Adrenal gland (tissue), 12 donors: Measurements from ENCODE around the gene RILP. TPM values are rescaled to one million over a fixed set of nuclear protein-coding genes. Genes with fewer than 3 reads are reported as not detected.

Experiments
- DNase-seq, 7 donors: peaks; one replicate each; pipeline ENCODE4 v3.0.0-alpha.2; 2019 to 2020
- H3K27ac ChIP-seq, 5 donors: fragments of 200-600 bp; sonication (generic) in 4 of 5; 1 replicate in 3 of 5; 2 replicates in 2 of 5; pipeline versions ENCODE4 v1.5.1 to v1.8.0; 2016 to 2020; ENCODE audit warnings: mild to moderate bottlenecking in 1 of 5
- H3K27me3 ChIP-seq: fragments of 200-600 bp; 2 replicates; pipeline ENCODE4 v1.8.0; 2021
- H3K36me3 ChIP-seq, 2 donors: fragments of 200-600 bp; replicated peaks in 1 of 2; 1 replicate in 1 of 2; 2 replicates in 1 of 2; pipeline versions ENCODE4 v1.5.1 to v1.8.0; 2018 to 2022
- H3K4me1 ChIP-seq, 2 donors: fragments of 200-600 bp; replicated peaks in 1 of 2; 1 replicate in 1 of 2; 2 replicates in 1 of 2; pipeline versions ENCODE4 v1.5.1 to v1.8.0; 2018 to 2021
- H3K4me3 ChIP-seq, 4 donors: fragments of 200-600 bp; sonication (generic) in 3 of 4; one replicate each; pipeline ENCODE4 v1.5.1; 2016 to 2018
- H3K9me3 ChIP-seq, 3 donors: fragments of 200-600 bp; sonication (generic) in 1 of 3; replicated peaks in 1 of 3; 1 replicate in 2 of 3; 2 replicates in 1 of 3; pipeline versions ENCODE4 v1.5.1 to v1.8.0; 2016 to 2021
- POLR2A ChIP-seq, 2 donors: fragments of 450-650 bp; IDR thresholded peaks; one replicate each; pipeline ENCODE4 v1.6.1; 2017; ENCODE audit warnings: antibody characterized with exemption in 2 of 2, mild to moderate bottlenecking in 2 of 2, moderate library complexity in 1 of 2
- WGBS, 4 donors: extraction: QIAGEN DNeasy Blood & Tissue Kit in 2 of 4; methylation state at CpG; one replicate each; pipeline versions ENCODE4 v1.1.5 to v1.1.7; 2013 to 2017; 5-methylcytosine and 5-hydroxymethylcytosine counted together
- intact Hi-C, 2 donors: fragments of 100-400 bp; cut with DNase I; formaldehyde crosslinking; loops; one replicate each; pipeline versions ENCODE4 v1.14.1 to v1.15.0; 2022 to 2023
- polyA plus RNA-seq, 3 donors: library from polyadenylated mRNA; stranded (reverse); fragments of 200-250 nt in 2 of 3; fragments of 350-450 nt in 1 of 3; fragmentation: Illumina TruSeq in 1 of 3; extraction: RNeasy Lipid Tissue Mini Kit (QIAGEN cat#74804) in 1 of 3; gene quantifications; one replicate each; pipeline ENCODE4 v1.2.3, GENCODE V29; 2013 to 2014
- total RNA-seq, 9 donors: library from RNA; depleted of rRNA in 4 of 9; stranded (reverse); fragments of >200 nt in 4 of 9; fragments of 120-200 nt in 1 of 9; fragmentation: NEBNext Ultra II Directional in 1 of 9; extraction: Animal tissue kit (Norgen Biotek cat#: 25700) in 1 of 9; gene quantifications; one replicate each; pipeline versions ENCODE4 v1.1.0 to v1.2.4, GENCODE V29; 2013 to 2023
- TF ChIP-seq, protein P1 (sequence below), 6 experiments: fragments of 450-650 bp in 4 of 6; fragments of 200-600 bp in 2 of 6; sonication (generic) in 1 of 6; IDR thresholded peaks; 1 replicate in 5 of 6; 2 replicates in 1 of 6; pipeline versions ENCODE4 v1.5.1 to v1.8.0; 2016 to 2021; ENCODE audit warnings: antibody characterized with exemption in 6 of 6, mild to moderate bottlenecking in 2 of 6, moderate library complexity in 1 of 6
- donor health status: healthy with polysubstance abuse.
- donor health status: Bipolar disorder and iron deficiency.
- donor health status: DM: yes; HTN: yes; CAD: no.
- donor health status: DM: no; HTN: no; CAD: no.
- donor health status: DM: no; HTN: no; CAD: no.
- donor health status: DM: yes; HTN: yes; CAD: no.

RILP gene
- total and polyA plus RNA-seq, 12 donors, result 13.8 to 78.3 (median 39.2) TPM

DNA sequence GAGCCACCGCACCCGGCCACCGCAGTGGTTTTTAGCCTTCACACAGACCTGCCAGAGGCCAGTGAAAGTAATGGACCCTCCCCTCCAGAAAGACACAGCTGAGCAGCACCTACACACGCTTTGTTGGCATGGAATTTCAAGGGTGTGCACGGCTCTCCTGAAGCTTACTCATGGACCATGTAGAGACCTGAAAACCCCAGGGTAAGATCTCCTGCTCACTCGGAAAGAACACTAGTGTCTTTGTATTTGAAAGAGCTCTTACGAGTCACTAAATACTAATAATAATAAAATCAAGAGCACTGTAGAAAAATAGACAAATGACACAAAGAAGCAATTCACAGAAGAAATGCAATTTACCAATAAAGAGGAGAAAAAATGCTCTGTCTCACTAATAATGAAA, 41.0 kb downstream of the RILP start:
- H3K4me1 ChIP-seq, result peaks cover 0 to 14% of the 10 kb centered on the region in 2 donors
- peaks cover 0 to 6% of the 10 kb centered on the region in 2 donors for H3K36me3 ChIP-seq
- WGBS, 4 donors, result 92 to 96% (median 93%) methylated on average over 7 of the region's 7 CpGs
- H3K27ac ChIP-seq, result peak overlapping the region in 1 of 5 donors; percentile 87
- H3K9me3 ChIP-seq, result no peaks in the 10 kb centered on the region
- H3K27me3 ChIP-seq, result no peaks in the 10 kb centered on the region
- intact Hi-C loops, result no loop called here
- TF ChIP-seq POLR2A (IDR thresholded peaks at IDR 0.05), result no peak
- TF ChIP-seq, protein P1, sequence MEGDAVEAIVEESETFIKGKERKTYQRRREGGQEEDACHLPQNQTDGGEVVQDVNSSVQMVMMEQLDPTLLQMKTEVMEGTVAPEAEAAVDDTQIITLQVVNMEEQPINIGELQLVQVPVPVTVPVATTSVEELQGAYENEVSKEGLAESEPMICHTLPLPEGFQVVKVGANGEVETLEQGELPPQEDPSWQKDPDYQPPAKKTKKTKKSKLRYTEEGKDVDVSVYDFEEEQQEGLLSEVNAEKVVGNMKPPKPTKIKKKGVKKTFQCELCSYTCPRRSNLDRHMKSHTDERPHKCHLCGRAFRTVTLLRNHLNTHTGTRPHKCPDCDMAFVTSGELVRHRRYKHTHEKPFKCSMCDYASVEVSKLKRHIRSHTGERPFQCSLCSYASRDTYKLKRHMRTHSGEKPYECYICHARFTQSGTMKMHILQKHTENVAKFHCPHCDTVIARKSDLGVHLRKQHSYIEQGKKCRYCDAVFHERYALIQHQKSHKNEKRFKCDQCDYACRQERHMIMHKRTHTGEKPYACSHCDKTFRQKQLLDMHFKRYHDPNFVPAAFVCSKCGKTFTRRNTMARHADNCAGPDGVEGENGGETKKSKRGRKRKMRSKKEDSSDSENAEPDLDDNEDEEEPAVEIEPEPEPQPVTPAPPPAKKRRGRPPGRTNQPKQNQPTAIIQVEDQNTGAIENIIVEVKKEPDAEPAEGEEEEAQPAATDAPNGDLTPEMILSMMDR (IDR thresholded peaks at IDR 0.05), result no peak
- DNase-seq, result no peak
- H3K4me3 ChIP-seq, result no peak overlapping the region

DNA sequence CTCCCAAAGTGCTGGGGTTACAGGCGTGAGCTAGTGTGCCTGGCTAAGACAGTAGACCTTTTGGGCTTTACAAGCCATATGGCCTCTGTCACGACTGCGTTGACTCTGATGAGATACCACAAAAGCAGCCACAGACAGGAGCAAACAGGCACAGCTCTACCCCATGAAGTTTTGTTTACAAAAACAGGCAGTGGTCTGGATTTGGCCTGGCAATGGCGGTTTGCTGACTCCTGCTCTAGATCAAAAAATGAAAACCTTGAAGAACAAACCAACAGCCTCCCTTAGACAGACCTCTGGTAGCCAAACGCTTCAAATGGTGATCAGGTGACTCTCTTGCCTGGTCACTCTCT, 41.7 kb downstream of the RILP start:
- Histone ChIP-seq H3K4me1 (peaks cover 0 to 14% of the 10 kb centered on the region in 2 donors), H3K9me3 (no peaks in the 10 kb centered on the region), H3K36me3 (peaks cover 0 to 6% of the 10 kb centered on the region in 2 donors), H3K27me3 (no peaks in the 10 kb centered on the region), H3K27ac (peak overlapping the region in 4 of 5 donors; percentile 19 to 87 (median 58)), H3K4me3 (no peak overlapping the region)
- no peak for DNase-seq
- intact Hi-C loops, result no loop called here
- no peak for TF ChIP-seq POLR2A (IDR thresholded peaks at IDR 0.05)
- TF ChIP-seq, protein P1 (IDR thresholded peaks at IDR 0.05), result no peak
- 81 to 95% (median 87%) methylated on average over 5 of the region's 5 CpGs for WGBS, 4 donors

DNA sequence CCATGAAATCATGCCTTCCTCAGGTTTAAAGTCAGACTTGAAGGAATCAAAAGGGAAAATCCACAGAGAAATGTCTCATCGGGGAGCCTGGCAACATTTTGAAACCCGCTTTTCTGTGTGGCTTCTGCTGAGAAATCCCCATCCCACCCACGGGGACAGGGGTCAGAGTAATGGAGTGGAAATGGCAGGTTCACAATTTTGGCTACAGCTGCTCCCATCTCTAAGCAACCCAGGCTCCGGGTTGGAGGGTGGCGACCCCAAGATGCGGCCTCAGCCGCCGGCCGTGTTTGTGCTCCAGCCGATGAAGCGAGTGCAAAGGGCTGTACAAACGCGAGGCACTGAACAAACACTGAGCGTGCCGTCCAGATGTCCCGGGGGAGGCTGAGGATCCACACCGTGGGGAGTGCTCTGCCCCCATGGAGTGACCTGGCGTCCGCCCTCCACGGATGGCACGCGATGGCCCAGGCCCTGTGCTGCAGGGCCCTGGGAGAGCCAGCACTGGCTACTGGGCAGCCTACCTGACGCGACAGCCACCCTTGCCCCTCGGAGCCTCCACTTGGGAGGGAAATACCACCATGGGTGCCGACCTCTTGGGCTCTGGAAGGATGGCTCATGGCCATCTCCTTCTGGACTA, 43.2 kb downstream of the RILP start:
- H3K27ac ChIP-seq, result peak overlapping the region in 3 of 5 donors; percentile 47 to 87 (median 69)
- H3K27me3 ChIP-seq, result no peaks in the 10 kb centered on the region
- H3K4me1 ChIP-seq, result peaks cover 0 to 9% of the 10 kb centered on the region in 2 donors
- H3K9me3 ChIP-seq, result no peaks in the 10 kb centered on the region
- DNase-seq, result no peak
- no peak overlapping the region for H3K4me3 ChIP-seq
- 86 to 92% (median 89%) methylated on average over 9 to 26 of the region's 26 CpGs for WGBS, 4 donors
- H3K36me3 ChIP-seq, result no peaks in the 10 kb centered on the region
- intact Hi-C loops, result no loop called here
- TF ChIP-seq POLR2A (IDR thresholded peaks at IDR 0.05), result no peak
- TF ChIP-seq, protein P1 (IDR thresholded peaks at IDR 0.05), result no peak

DNA sequence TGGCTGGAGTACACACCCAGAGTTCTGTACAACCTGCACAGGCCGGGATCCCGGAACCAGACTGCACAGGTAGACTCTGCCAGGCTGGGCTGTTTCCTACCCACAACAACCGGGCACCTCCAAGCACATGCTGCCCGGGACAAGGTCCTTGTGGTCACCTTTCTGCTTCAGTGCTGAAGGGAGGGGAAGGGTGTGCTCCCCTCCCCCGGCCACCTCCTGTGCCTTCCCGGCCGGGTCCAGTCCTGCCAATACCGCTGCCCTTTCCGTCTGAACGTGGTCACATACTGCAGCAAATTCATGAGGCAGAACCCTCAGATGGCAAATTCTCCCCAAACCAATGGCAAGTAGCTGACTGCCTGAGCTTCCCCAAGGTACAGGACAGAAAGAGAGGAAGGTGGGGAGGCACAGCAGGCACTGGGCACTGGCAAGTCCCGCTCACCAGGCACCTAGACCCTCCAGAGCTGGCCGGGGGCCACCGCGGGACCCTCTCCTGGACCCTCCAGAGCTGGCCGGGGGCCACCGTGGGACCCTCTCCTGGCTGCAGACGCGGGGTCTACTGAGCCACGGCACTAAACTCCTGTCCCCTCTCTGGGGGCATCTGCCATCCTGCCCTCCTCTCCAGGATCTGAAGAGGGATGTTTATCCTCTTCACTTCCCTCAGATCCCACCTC, 43.9 kb downstream of the RILP start:
- DNase-seq, result no peak
- WGBS, 4 donors, result 88 to 91% (median 91%) methylated on average over 11 to 19 of the region's 19 CpGs
- H3K9me3 ChIP-seq, result no peaks in the 10 kb centered on the region
- H3K36me3 ChIP-seq, result no peaks in the 10 kb centered on the region
- H3K27ac ChIP-seq, result peak overlapping the region in 1 of 5 donors; percentile 87
- intact Hi-C loops, result no loop called here
- no peaks in the 10 kb centered on the region for H3K27me3 ChIP-seq
- TF ChIP-seq, protein P1 (IDR thresholded peaks at IDR 0.05), result no peak
- TF ChIP-seq POLR2A (IDR thresholded peaks at IDR 0.05), result no peak
- H3K4me1 ChIP-seq, result peaks cover 0 to 9% of the 10 kb centered on the region in 2 donors
- no peak overlapping the region for H3K4me3 ChIP-seq
